ENCODE results near the gene SOX4.

SOX4 gene

GRCh38 chr6:21613809-21614208 is 20.3 kb downstream of the SOX4 start:
- TF ChIP-seq CTCF (IDR thresholded peaks at IDR 0.05) = no peak
- no peak for DNase-seq (ENCODE audit: low spot score)
- Histone ChIP-seq H3K4me3 (no peak overlapping the region), H3K27ac (no peak overlapping the region)

GRCh38 chr6:21614226-21614625 is 20.7 kb downstream of the SOX4 start:
- TF ChIP-seq CTCF (IDR thresholded peaks at IDR 0.05) = no peak

GRCh38 chr6:21615504-21615903 is 22.0 kb downstream of the SOX4 start:
- DNase-seq (ENCODE audit: low spot score) = no peak
- Histone ChIP-seq H3K4me3 (no peak overlapping the region), H3K27ac (no peak overlapping the region)
- no peak for TF ChIP-seq CTCF (IDR thresholded peaks at IDR 0.05)

More at GRCh38 chr6:21614226-21614625, 20.7 kb downstream of the SOX4 start:
- Histone ChIP-seq H3K27ac (no peak overlapping the region), H3K4me3 (no peak overlapping the region)
- no peak for DNase-seq (ENCODE audit: low spot score)

- Histone ChIP-seq H3K27ac (no peak overlapping the region), H3K4me3 (no peak overlapping the region)
- no peak for DNase-seq (ENCODE audit: low spot score)
- TF ChIP-seq CTCF (IDR thresholded peaks at IDR 0.05) = no peak
Measured at GRCh38 chr6:21616005-21616404, 22.5 kb downstream of the SOX4 start.

GRCh38 chr6:21625642-21626041 is 32.1 kb downstream of the SOX4 start:
- Histone ChIP-seq H3K27ac (no peak overlapping the region), H3K4me3 (no peak overlapping the region)
- no peak for TF ChIP-seq CTCF (IDR thresholded peaks at IDR 0.05)
- no peak for DNase-seq (ENCODE audit: low spot score)

- Histone ChIP-seq H3K4me3 (no peak overlapping the region), H3K27ac (no peak overlapping the region)
- TF ChIP-seq CTCF (IDR thresholded peaks at IDR 0.05) = no peak
- no peak for DNase-seq (ENCODE audit: low spot score)
Measured at GRCh38 chr6:21626756-21627155, 33.2 kb downstream of the SOX4 start.

GRCh38 chr6:21628160-21628559 is 34.6 kb downstream of the SOX4 start:
- Histone ChIP-seq H3K27ac (no peak overlapping the region), H3K4me3 (no peak overlapping the region)
- no peak for TF ChIP-seq CTCF (IDR thresholded peaks at IDR 0.05)
- DNase-seq (ENCODE audit: low spot score) = no peak
